ENCODE results near the gene DENND1C. TPM values are rescaled to one million over a fixed set of nuclear protein-coding genes. Genes with fewer than 3 reads are reported as not detected.
"Not testable (repeated sequence)": the region's sequence is repeated elsewhere in the genome, so short reads cannot be mapped to it uniquely, and the experiment has no call there.

Gene DENND1C
- total RNA-seq, 1 donor from 2014 or later = 15.1 TPM

DNA sequence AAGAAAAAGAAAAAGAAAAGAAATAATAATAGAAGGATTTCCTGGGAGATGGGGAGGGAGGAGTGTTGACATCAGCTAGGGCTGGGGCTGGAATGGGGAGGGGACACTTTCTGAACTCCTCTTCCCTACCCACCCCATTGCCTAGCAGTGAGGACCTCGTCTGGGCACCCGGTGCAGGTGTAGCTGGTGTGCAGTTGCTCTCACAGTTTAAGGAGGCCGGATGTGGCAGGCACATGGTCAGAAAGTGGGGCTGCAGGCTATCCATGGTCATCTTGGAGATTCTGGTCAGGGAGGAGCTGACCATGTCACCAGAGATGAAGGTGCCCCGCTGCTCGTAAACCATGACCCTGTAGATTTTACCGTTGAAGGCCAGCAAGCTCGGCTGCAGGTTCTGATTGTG, 29.0 kb upstream of the DENND1C start:
- Histone ChIP-seq H3K36me3 (no peaks in the 10 kb centered on the region), H3K27me3 (ENCODE audit: low read depth) (no peaks in the 10 kb centered on the region), H3K4me1 (peaks cover 8% of the 10 kb centered on the region), H3K27ac (no peak overlapping the region), H3K4me3 (no peak overlapping the region), H3K9me3 (no peaks in the 10 kb centered on the region)
- no peak for DNase-seq
- intact Hi-C loops (cut with DNase I) = no loop called here
- TF ChIP-seq, protein P1, sequence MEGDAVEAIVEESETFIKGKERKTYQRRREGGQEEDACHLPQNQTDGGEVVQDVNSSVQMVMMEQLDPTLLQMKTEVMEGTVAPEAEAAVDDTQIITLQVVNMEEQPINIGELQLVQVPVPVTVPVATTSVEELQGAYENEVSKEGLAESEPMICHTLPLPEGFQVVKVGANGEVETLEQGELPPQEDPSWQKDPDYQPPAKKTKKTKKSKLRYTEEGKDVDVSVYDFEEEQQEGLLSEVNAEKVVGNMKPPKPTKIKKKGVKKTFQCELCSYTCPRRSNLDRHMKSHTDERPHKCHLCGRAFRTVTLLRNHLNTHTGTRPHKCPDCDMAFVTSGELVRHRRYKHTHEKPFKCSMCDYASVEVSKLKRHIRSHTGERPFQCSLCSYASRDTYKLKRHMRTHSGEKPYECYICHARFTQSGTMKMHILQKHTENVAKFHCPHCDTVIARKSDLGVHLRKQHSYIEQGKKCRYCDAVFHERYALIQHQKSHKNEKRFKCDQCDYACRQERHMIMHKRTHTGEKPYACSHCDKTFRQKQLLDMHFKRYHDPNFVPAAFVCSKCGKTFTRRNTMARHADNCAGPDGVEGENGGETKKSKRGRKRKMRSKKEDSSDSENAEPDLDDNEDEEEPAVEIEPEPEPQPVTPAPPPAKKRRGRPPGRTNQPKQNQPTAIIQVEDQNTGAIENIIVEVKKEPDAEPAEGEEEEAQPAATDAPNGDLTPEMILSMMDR (IDR thresholded peaks at IDR 0.05) = no peak
- ATAC-seq = no peak

DNA sequence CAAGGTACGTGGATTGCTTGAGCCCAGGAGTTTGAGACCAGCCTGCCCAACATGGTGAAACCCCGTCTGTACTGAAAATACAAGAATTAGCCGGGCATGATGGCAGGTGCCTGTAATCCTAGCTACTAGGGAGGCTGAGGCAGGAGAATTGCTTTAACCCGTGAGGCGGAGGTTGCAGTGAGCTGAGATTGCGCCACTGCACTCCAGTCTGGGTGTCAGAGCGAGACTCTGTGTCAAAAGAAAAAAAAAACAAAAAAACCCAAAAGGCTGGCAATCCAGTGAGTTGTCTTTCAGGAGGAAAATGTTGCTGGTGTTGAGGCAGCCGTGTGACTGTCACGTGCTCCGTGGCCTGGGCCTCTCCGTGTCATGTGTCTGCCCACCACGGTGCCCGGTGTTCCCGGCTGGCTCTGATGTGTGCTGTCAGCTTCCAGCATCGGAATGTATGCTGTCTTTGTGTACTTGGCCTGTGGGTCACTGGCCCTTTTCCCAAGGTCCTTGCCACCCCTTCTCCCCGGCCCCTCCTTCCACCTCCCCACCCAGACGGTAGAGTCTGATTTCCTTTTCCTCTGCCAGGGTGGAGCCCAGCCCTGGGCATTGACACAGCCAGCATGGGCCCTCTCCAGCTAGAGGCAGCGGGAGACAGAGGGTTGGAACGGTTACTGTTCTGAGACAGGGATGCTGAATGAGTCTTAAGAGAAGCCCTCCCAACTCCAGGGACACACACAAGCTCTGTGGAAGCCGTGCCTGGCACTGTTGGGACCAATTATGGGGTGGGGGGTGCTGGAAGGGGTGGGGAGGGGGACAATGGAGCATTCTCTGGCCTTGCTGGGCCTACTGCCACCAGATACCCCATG, 27.8 kb upstream of the DENND1C start:
- H3K27ac ChIP-seq = peak overlapping the region; percentile 38
- ATAC-seq (peak; percentile 70 to 77), DNase-seq (peak; percentile 60)
- no peaks in the 10 kb centered on the region for H3K27me3 ChIP-seq (ENCODE audit: low read depth)
- TF ChIP-seq, protein P1 (IDR thresholded peaks at IDR 0.05) = no peak
- intact Hi-C loops (cut with DNase I) = no loop called here
- H3K4me3 ChIP-seq = no peak overlapping the region
- H3K4me1 ChIP-seq = peaks cover 8% of the 10 kb centered on the region
- no peaks in the 10 kb centered on the region for H3K9me3 ChIP-seq
- H3K36me3 ChIP-seq = no peaks in the 10 kb centered on the region

DNA sequence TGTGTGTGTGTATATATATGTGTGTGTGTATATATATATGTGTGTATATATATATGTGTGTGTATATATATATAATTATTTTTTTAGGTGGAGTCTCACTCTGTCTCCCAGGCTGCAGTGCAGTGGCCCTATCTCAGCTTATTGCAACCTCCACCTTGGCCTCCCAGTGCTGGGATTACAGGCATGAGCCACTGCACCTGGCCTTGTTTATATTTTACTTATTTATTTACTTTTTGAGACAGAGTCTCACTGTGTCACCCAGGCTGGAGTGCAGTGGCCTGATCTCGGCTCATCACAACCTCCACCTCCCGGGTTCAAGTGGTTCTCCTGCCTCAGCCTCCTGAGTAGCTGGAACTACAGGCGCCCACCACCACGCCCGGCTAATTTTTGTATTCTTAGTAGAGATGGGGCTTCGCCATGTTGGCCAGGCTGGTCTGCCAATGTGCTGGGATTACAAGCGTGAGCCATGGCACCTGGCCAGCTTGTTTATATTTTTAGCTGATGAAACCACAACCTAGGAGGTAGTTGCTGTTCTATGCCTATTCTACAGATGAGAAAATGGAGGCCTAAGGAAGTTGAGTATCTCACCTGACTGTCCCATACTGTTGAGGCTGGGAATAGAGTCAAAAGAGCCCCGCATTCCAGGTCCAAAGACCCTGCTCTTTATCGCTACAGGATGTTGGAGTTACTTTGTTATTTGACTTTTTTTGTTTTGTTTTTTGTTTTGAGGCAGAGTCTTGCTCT, 26.6 kb upstream of the DENND1C start:
- H3K36me3 ChIP-seq; H3K9me3 ChIP-seq; intact Hi-C loops (cut with DNase I); DNase-seq; ATAC-seq; H3K27me3 ChIP-seq (ENCODE audit: low read depth); H3K4me1 ChIP-seq; H3K27ac ChIP-seq; H3K4me3 ChIP-seq: not testable (repeated sequence)

DNA sequence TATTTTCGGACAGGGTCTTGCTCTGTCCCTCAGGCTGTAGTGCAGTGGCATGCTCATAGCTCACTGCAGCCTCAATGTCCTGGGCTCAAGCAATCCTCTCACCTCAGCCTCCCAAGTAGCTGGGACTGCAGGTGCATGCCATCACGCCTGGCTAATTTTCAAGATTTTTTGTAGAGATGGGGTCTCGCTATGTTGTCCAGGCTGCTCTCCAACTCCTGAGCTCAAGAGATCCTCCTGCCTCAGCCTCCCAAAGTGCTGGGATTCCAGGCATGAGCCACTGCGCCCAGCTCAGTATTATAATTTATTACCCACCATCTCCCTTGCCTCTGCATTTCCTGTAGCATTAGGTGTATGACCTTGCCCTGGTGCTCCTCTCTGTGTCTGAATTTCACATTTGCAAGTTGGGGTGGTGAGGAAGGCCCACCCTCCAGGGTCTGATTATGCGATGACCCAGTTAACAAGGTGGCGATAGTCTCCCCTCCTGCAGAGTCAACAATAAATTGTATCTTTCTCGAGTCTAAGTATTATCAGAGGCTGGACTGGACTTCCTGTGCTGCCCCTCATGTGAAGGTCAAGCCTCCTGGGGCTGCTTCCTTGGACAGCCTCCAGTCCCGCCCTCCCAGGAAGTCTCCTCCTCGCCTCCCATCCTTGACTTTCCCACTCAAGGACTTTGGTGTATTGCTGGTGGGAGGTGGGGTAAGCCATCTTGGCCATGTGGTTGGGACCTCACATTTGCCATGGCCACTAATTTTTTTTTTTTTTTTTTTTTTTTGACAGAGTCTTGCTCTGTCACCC, 22.0 kb upstream of the DENND1C start:
- intact Hi-C loops (cut with DNase I) = no loop called here
- Histone ChIP-seq H3K27me3 (ENCODE audit: low read depth) (peaks cover 32% of the 10 kb centered on the region), H3K27ac (no peak overlapping the region), H3K36me3 (no peaks in the 10 kb centered on the region), H3K9me3 (no peaks in the 10 kb centered on the region), H3K4me1 (peaks cover 11% of the 10 kb centered on the region), H3K4me3 (no peak overlapping the region)
- TF ChIP-seq, protein P1 (IDR thresholded peaks at IDR 0.05) = no peak
- no peak for DNase-seq
- ATAC-seq = no peak

DNA sequence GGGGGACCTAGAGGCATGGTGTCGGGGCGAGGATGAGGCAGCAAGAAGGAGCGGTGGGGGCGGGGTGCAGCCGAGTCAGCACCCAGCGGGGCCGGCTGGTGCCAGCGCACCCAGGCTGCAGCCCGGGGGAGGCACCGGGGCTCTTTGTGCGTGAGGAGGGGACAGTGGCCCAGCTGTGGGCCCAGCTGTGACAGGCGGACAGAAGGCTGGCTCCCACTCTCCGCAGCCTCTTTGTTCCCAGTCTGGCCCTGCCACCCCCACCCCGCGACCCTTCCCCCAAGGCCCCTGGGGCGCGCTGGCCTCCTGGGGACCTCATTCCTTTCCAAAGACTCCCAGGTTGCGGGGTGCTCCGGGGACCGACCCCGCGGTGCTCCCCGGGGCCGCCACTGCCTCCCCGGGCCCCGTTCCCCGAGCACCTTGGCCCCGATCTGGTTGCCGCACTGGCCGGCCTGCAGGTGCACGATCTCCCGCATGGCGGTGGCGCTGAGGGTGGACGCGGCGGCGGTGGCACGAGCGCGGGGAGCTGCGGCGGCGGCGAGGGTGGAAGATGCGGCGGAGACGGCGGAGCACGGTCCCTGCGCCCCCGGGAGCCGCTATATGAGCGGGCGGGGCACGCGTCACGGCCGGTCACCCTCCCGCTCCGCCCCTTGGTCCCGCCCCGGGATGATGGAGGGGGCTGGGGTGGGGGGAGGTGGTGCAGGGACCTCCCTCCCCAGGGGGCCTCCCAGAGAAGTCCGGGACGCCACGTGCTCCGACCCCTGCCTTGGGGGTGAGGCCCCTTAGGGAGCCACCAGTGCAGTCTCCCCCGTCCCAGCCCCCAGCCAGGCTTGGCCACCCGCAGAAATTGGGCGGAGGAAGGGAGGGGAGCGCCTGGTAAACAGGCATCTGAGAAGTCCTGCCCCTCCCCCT, 20.4 kb upstream of the DENND1C start, which contains the start of gene TUBB4A:
TUBB4A (minus strand) TSS at position 570 of the 909 bp plus-strand sequence; CDS start at position 473, 97 bp downstream.
- Histone ChIP-seq H3K9me3 (no peaks in the 10 kb centered on the region), H3K27ac (no peak within 1 kb of the TSS), H3K4me1 (peaks cover 11% of the 10 kb centered on the region), H3K27me3 (ENCODE audit: low read depth) (peaks cover 32% of the 10 kb centered on the region), H3K36me3 (no peaks in the 10 kb centered on the region), H3K4me3 (peak within 1 kb of the TSS; percentile 50)
- intact Hi-C loops (cut with DNase I) = no loop called here
- ATAC-seq = peak; percentile 29 to 43
- DNase-seq = no peak
- TF ChIP-seq, protein P1 (IDR thresholded peaks at IDR 0.05) = no peak
